GM18867 (cell line): ENCODE results near the gene MICAL2.
A peak's percentile ranks its signal among the peaks of the same experiment; 100 is the strongest.
"Not testable (repeated sequence)": the region's sequence is repeated elsewhere in the genome, so short reads cannot be mapped to it uniquely, and the experiment has no call there.

Source experiments
- ATAC-seq: cut with Tn5 transposase; IDR thresholded peaks from one replicate; pipeline ENCODE4 v1.9.1; 2021; ENCODE audit warnings: mild to moderate bottlenecking, moderate library complexity; ENCODE audit not compliant: unreplicated experiment

MICAL2 gene

GRCh38 chr11:12132790-12133145 is 22.4 kb downstream of the MICAL2 start:
- ATAC-seq: no peak

- peak; percentile 72 for ATAC-seq
Observed at GRCh38 chr11:12133547-12134235, 23.3 kb downstream of the MICAL2 start.

GRCh38 chr11:12134236-12134585 is 23.8 kb downstream of the MICAL2 start:
- ATAC-seq: no peak

GRCh38 chr11:12135185-12135584 is 24.8 kb downstream of the MICAL2 start:
- ATAC-seq: no peak

DNA sequence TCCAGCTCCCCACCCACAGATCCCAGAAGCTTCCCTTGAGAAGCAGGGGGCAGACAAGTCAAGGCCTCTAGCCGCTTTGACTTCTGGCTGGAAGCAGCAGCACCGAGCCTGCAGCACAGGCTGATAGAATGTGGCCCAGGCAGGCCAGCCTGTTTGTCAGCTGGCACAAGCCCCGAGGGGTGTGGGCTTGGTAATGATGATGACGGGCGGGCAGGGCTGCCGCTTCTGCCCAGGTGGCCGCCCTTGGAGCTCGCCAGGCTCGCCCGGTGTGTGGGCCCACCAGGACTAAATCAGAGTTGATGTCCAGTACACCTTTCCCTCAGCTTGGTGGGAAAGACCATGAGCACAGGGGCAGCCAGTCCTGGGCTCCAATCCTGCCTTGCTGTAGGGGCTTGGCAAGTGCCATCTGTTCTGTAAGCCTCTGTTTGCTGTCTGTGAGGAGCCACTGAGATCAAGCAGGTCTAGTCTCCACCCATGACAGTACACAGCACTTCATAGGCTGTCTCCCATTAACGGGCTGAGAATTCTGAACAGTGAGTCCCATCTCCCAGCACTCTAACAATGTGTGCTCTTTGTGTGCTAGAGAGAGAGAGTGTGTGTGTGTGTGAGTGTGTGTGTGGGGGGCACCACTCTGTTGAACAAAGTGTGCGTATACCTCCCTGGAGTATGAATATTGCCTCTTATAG is 26.8 kb downstream of the MICAL2 start:
- ATAC-seq: no peak

GRCh38 chr11:12137938-12138731 is 27.7 kb downstream of the MICAL2 start:
- ATAC-seq: no peak

DNA sequence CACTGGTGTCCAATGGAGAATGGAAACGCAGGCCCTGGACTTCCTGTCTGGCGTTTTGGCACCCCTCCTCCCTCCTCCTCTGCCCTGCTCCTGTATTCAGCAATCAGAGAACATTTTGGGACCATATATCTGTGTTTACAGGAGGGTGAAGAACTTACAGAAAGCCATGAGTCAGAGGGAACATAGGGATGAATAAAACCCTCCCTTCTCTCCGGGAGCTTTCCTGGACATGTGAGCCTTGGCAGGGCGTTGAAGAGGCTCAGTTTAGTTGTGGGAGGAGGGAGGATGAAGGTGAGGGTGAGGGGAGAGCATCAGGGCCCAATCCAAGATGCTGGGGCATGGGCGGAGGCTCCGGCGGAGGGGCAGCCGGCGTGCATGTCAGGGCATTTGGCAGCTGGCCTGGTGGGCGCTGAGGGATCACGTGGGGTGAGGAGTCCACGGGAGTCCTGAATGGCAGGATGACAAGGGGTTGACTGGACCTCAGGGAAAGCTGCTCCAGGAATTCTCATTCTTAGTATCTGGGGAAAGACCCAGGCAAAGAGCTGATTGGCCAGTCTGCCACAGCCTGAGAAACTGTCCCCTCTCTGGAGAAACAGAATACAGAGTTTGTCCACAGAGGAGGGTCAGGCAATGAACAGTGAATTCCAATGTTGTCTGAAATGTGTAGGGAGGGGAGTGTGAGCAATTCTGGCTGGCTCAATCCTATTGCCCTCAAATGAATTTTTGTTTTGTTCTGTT is 28.9 kb downstream of the MICAL2 start:
- ATAC-seq: no peak

DNA sequence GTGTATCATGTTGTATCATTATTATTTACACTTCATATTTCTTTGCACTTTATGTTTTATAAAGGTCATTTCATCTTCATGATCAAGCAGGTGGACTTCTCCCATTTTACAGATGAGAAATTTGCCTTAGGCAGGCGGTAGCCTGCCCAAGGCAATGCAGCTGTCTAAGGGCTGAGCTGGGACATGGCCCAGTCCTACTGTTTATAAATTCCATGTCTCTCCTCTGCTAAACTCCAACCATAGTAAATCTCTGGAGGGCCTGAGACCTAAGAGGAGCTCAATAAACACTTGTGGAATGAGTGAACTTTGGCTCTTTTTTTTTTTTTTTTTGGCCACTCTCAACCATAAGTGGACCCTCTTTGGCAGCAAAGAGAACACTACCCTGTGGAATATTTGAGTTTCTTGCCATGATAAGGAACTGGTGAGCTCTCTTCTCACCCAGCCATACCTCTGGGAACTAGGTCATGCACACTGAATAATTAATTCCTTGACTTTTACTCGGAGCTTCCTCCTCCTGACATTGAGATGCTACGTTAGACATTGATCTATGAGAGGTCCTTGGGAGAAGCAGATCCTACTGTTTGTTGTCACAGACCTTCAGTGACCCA is 29.9 kb downstream of the MICAL2 start:
- ATAC-seq: no peak

DNA sequence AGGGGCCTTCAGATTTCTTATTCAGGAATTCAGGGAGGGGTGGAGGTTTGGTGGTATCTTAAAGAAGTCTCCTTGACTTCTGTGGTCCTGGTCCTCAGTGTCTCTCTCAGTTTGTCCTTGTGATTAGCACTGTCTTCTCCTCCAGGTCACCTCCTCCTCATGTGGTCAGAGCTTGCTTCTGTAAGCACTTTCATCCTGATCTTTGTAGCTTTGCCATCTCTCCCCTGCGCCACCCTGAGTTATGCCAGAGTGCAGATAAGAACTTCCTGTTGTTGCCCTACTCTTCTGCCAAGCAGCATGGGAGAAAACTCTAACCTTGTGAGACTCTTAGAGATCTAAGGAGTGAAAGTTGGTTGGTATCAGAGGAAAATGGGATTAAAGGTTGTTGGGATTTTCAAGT is 30.9 kb downstream of the MICAL2 start:
- ATAC-seq: no peak

DNA sequence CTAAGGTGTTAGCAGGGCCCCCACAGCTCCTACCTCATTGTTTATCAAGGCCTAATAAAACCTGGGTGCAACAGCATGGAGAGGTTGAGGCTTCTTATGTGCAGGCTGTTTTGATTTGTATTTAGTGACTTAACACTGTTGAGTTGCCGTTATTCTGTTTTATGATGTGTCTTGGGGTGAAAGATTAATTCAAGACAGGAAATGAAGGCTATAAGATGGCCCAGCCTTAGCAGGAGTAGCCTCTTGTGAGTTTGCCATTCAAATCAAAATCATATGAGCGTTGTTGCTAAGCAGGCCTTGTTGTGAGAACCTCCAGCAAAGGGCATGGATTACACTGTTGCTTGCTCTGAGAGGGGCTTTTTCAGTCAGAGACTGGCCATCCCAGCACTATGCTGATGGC is 31.8 kb downstream of the MICAL2 start:
- no peak for ATAC-seq

DNA sequence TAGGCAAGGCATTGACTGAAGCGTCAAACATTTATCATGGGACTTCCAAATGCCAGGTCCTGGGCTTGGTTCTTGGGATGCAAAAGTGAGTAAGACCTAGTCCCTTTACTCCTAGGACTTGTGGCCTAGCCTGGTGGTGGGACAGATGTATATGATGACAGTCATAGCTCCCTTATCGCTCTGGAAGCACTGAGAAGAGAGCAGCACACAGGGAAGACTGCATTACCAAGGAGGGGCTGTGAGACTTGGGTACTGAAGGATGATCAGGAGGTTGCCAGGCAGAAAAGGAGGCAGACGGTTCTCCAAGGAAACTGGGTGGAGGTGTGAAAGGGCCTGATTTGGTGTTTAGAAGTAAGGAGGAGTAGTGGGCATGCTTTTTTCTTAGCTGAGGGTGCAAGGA is 32.5 kb downstream of the MICAL2 start:
- ATAC-seq: no peak

GRCh38 chr11:12143461-12144258 is 33.3 kb downstream of the MICAL2 start:
- ATAC-seq: no peak

DNA sequence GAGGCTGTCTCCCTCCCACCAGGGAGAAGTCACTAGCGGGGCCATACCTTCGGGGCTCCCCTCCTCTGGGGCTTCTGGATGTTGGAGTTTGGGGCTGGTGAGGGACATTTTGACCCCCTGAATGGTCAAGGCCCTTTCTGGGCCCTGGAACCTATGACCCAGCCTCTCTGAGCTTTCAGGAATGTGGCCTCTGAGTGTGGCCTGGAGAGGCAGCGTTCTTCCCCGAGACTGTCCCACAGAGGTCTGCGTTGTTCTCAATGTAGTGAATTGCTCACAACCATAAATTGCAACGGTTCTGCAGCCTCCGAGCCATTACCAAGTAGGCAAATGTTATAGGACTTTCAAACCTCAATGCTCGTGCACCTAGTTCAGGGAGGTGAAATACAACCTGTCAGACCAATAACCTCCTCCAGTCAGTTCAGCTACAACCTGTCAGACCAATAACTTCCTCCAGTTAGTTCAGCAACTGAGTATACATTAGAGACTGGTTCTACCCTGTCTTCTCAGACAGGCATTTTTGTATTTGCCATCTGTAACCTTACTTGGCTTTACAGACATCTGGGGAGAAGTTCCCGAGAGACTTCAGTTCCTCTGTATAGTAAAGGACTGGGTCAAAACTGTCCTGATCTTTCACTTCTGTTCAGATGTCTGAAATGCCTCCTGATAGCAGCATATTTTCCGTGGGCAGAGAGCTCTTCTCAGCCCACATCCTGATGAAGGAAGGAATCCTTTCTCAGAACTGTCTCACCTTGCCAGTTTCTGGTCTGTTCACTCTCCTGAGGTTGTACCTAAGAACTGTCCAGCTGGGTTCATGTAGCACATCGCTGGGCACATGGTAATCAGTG is 34.2 kb downstream of the MICAL2 start:
- no peak for ATAC-seq

GRCh38 chr11:12146678-12147077 is 36.3 kb downstream of the MICAL2 start:
- not testable (repeated sequence) for ATAC-seq

GRCh38 chr11:12147827-12148226 is 37.4 kb downstream of the MICAL2 start:
- ATAC-seq: no peak

DNA sequence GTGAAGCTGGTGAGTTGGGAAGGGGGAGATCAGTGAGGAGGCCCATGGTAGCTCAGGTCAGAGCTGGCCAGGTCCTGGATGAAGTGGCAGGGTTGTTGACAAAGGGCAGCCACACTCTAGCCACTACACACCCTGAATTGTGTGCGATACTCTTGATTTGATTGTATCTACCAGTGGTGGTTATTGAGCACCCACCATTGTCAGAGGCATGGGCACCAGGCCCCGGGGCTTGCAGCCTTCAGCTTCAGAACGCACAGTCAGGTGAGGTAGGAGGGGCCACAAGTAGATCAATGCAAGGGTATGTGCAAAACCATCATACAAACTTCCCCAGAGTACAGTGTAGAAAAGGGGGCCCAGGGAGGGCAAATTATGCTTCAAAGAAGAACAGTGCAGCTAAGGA is 38.1 kb downstream of the MICAL2 start:
- no peak for ATAC-seq

- ATAC-seq: no peak
Observed at GRCh38 chr11:12148882-12149281, 38.5 kb downstream of the MICAL2 start.

DNA sequence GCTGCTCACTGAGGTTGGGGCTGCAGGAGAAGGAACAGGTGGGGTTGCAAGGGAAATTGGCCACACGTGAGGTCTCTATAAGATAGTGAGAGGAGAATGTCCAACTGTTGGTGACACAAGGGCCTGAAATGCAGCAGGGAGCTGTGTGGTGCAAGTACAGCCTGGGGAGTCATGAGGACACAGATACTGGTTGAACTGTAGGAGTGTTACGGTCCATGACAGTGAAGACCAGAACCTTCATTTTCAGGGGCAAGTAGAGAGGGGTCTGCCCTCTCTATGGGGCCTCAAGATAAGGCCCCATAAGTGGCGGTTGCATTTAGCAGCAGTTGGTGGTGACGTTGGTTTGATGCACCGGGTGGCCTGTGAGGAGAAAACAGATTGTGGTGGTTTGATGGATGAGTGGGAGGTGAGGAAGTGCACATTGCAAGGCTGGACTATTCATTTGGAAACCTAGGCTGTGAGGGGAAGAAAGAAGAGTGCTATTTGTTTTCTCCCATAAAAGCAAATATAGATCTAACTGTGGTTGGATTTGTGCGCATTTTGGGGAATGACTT is 39.4 kb downstream of the MICAL2 start:
- ATAC-seq: peak; percentile 51

DNA sequence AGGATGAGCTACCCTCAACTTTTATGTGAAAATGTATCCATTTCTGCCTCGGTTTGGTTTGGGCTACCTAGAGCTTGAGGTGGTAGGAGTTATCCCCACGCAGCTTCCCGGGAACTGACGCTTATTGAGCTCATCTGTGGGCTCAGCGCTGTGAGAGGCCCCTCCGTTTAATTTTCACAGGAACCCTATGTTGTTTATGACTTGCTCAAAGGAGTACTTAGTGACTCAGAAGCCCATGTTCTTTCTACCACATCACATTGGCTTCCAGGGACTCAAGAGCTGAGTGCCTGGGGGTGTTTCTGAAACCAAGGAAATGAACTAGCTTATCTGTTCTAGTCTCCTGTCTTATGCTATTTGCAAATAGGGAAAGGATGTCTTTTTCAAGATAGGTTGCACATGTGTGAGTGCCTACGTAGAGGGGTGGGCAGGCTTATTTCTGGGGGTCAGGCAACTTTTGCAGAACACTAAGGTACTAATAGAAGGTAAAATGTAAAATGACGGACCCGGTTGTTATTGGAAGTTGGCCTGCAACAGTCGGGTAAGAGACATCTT is 40.5 kb downstream of the MICAL2 start:
- ATAC-seq: no peak
